Frontal cortex (tissue), 4 donors: ENCODE data around the gene SLC12A7. TPM values are rescaled to one million over a fixed set of nuclear protein-coding genes. Genes with fewer than 3 reads are reported as not detected.

Source experiments
- DNase-seq, 2 donors: peaks; one replicate each; pipeline ENCODE4 v3.0.0; 2012; ENCODE audit warnings: low spot score in 2 of 2
- FAIRE-seq: peaks from 2 replicates; lab custom pipeline; 2012; peaks lifted over from hg19 to GRCh38; lab: Jason Lieb, UNC
- total RNA-seq: library from RNA; depleted of rRNA; stranded (reverse); fragments of >200 nt; gene quantifications from one replicate; pipeline ENCODE4 v1.2.3, GENCODE V29; 2014
- donor health status: control.
- donor health status: control.
- donor health status: control.

Gene SLC12A7
- total RNA-seq, 1 donor from 2014 or later: 5.7 TPM

DNA sequence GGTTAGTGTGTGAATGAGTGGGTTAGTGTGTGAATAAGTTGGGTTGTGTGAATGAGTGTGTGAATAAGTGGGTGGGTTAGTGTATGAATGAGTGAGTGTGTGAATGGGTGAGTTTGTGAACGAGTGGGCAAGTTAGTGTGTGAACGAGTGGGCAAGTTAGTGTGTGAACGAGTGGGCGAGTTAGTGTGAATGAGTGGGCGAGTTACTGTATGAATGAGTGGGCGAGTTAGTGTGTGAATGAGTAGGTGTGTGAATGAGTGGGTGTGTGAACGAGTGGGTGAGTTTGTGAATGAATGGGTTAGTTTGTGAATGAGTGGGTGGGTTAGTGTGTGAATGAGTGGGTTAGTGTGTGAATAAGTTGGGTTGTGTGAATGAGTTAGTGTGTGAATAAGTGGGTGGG lies 68.5 kb downstream of the SLC12A7 start:
- FAIRE-seq (no peak), DNase-seq (no peak)

DNA sequence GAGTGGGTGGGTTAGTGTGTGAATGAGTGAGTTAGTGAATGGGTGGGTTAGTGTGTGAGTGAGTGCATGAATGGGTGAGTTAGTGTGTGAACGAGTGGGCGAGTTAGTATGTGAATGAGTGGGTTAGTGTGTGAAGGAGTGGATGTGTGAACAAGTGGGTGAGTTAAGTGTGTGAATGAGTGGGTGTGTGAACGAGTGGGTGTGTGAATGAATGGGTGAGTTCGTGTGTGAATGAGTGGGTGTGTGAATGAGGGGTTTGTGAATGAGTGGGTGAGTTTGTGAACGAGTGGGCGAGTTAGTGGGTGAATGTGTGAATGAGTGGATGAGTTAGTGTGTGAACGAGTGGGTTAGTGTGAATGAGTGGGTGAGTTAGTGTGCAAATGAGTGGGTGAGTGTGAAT lies 69.2 kb downstream of the SLC12A7 start:
- no peak for FAIRE-seq
- DNase-seq: no peak

- FAIRE-seq (no peak), DNase-seq (no peak)
Observed at GRCh38 chr5:1041225-1042143, 70.4 kb downstream of the SLC12A7 start.

GRCh38 chr5:1040571-1040970 lies 71.3 kb downstream of the SLC12A7 start:
- FAIRE-seq: no peak

GRCh38 chr5:1039706-1040260 lies 72.1 kb downstream of the SLC12A7 start:
- no peak for DNase-seq
- no peak for FAIRE-seq

More at GRCh38 chr5:1040571-1040970, 71.3 kb downstream of the SLC12A7 start:
- no peak for DNase-seq

- no peak for DNase-seq
- no peak for FAIRE-seq
Observed at GRCh38 chr5:1039210-1039548, 72.7 kb downstream of the SLC12A7 start.

DNA sequence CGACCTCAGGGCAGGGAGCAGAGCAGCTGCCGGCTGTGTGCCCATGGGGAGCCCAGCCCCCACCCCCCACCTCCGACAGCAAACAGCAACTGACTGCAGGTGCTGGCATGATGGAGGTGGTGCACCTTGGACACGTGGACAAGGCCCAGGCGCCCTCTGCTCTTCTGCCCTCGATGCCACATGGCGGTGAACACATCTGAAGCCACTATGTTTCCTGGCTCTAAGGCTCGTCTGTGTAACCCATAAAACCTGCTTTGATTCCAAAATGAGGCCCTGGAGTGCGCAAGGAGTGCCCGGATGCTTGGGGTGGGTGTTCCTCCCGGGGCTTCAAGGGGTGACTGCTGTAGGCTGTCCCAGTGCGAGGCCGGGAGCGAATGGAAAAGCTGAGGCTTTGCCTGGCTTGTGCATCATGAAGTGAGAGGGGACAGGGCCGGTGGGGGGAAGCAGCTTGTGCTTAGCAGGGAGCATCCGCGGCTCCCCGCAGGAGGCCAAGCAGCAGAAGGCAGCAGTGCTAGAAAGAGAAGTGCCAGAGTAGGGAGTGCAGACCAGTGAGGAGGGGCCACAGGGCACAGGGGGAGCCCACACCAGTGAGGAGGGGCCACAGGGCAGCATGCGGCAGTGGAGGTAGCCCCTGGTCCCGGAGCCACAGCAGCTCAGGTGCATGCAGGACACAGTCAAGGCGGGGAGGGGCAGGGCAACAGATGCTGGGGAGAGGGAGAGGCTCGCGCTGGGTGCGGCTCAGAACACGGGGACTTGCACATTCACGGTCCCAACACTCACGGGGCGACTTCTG lies 73.2 kb downstream of the SLC12A7 start:
- DNase-seq: no peak
- FAIRE-seq: no peak

DNA sequence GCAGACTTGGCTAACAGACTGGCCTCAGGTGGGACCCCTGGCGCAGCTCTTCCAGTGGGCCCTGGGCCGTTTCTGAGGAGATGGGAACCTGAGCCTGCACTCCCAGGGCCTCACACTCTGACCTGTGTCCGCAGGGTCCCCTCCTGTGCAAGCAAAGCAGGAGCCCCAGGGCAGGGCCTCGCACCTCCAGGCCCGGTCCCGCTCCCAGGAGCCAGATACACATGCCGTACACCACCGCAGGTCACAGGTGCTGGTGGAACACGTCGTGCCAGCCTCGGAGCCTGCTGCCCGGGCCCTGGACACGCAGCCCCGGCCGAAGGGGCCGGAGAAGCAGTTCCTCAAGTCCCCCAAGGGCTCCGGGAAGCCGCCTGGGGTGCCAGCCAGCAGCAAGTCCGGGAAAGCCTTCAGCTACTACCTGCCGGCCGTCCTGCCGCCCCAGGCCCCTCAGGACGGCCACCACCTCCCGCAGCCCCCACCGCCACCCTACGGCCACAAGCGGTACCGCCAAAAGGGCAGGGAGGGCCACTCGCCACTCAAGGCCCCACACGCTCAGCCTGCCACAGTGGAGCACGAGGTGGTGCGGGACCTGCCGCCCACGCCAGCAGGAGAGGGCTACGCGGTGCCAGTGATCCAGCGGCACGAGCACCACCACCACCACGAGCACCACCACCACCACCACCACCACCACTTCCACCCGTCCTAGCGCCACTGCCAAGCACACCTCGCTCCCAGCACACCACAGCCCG lies 74.0 kb downstream of the SLC12A7 start:
- FAIRE-seq (no peak), DNase-seq (no peak)

DNA sequence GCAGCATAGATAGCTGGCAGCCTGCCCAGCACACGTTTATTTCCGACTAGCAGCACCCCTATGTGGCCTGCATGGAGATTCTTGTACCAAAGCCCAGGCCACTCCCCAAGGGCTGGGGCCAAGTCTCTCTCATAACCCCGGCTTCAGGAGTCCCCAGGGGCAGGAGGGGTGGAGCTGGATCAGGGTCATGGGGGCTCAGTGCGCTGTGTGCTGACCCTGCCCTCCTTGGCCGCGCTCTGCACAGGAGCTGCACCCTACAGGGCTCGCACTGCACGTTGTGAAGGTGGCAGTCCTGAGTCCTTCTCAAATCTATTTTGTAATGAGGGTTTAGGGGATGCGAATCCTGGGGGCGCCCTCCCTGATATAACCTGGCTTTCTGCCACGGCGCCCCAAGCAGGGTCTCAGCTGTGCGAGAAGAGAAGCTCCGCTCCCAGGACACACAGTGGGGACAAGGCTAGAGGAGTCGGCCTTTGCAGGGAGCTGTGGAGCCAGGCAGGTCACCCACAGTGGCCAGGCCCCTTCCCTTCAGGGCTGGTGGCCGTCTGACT lies 74.7 kb downstream of the SLC12A7 start:
- FAIRE-seq: no peak

GRCh38 chr5:1036504-1037122 lies 75.2 kb downstream of the SLC12A7 start:
- no peak for FAIRE-seq
- DNase-seq: no peak

More for the DNA sequence above, 74.7 kb downstream of the SLC12A7 start:
- no peak for DNase-seq

GRCh38 chr5:1035421-1036405 lies 76.2 kb downstream of the SLC12A7 start:
- DNase-seq (no peak), FAIRE-seq (no peak)

DNA sequence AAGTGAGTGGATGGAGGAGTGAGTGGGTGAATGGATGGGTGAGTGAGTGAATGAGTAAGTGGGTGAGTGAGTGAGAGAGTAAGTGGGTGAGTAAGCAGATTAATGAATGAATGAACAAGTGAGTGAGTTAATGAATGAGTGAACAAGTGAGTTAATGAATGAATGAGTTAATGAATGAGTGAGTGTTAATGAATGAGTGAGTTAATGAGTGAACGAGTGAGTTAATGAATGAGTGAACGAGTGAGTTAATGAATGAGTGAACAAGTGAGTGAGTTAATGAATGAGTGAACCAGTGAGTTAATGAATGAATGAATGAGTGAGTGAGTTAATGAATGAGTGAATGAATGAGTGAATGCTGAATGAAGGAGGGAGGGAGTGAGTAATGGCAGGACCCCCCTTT lies 76.9 kb downstream of the SLC12A7 start:
- FAIRE-seq: no peak

GRCh38 chr5:1034421-1034905 lies 77.4 kb downstream of the SLC12A7 start:
- no peak for FAIRE-seq
- DNase-seq: no peak

More for the DNA sequence above, 76.9 kb downstream of the SLC12A7 start:
- DNase-seq: no peak

DNA sequence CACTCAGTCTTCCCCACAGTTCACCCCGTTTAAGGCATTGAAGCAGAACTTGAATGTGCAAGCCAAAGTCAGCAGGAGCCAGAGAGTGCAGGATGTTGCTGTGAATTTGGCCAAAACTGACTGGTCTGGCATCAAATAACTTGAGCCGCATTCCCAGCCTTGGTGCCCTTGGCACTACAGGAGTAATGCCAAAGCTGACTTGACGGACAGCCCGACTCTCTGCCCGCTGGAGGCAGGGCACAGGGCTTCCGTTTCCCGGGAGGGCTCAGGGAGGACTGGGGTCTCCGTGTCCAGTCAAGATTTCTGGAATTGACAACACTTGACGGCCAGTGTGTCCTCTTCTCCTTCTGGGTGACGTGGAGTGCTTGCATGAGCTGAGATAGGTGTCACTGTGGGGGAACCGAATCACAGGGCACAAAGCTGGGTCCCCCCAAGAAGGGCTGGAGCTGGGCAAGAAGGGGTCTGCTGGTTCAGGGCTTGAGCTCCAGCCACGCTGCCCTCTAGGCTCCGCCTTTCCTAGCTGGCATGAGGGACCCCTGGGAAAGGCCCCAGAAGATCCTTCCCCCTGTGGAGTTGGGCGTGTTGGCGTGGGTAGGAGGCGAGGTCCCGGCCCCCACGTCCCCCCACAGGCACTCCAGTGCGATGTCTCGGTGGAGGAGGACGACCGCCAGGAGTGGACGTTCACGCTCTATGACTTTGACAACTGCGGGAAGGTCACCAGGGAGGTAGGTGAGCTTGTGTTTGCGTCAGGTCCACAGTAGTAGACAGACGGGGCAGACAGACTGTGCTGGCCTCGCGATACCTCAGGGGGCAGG lies 78.0 kb downstream of the SLC12A7 start:
- no peak for FAIRE-seq

GRCh38 chr5:1033178-1033577 lies 78.7 kb downstream of the SLC12A7 start:
- FAIRE-seq: no peak

More for the DNA sequence above, 78.0 kb downstream of the SLC12A7 start:
- DNase-seq: no peak

DNA sequence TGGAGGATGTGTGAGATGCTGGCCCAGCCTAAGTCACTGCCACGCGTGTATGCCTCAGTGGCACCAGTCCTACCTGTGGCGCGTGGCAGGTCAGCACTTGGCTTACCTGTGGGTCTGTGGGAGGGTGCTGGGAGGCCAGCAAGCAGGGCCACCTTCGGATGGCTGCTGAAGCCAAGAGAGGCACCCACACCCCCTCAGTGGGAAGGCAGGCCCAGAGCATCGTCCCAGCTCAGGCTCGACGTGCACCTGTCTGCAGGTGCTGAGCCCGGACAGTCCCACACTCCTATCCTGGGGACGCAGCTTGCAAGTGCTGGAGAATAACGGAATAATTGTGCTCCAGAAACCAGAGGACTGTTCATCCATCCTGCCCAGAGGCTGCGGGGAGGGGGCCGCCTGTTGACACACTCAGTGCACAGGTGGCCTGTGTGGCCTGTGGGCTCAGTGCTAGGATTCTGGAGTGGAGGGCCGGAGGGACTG lies 79.3 kb downstream of the SLC12A7 start:
- FAIRE-seq (no peak), DNase-seq (no peak)

More at GRCh38 chr5:1033178-1033577, 78.7 kb downstream of the SLC12A7 start:
- no peak for DNase-seq

DNA sequence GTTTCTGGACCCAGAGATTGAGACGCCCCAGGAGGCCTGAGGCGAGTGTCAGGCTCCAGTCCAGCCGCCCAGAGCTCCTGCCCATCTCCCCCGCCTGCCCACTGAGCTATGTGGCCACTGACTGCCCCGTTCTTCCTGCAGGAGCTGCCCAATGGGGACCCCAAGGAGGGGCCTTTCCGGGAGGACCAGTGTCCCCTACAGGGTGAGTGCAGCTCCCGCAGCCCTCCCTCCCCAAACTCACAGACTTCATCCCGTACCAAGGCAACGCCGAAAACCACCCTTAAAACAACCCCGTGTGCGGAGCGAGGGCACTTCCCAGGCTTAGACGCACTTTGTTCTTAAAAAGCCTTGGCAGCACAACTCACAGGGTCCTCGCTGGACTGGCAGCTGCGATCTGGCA lies 79.9 kb downstream of the SLC12A7 start:
- FAIRE-seq (no peak), DNase-seq (no peak)
